ENCODE results near the gene PRKAR1B.

The PRKAR1B gene

DNA sequence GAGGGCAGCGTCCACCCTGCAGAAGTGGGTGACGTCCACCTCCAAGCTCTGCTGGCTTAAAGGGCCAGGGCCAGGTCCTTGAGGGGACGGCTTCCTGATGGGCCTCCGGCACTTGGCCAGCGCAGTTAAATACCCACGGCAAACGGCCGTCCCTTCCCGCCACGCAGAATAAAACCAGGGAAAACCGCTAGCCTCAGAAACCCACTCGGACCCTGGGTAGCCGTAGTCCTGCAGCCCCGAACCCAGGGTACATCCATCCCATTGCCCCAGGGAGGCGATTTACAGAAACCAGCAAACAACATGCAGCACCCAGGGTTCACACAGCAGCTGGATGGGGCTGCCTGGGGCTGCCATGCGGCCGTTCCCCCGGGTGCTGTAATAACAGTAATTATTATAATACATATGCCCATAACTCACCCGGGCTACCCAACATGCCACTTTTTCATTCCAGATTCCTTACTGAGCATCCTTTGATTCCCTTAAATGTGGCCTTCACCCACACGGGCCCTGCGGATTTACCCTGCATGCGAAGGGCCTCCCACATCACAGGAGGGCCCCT lies 126.0 kb downstream of the PRKAR1B start:
- H3K4me1 ChIP-seq (ENCODE audit: control insufficient read depth, insufficient read depth, low read length), result no peaks in the 10 kb centered on the region
- CTCF ChIA-PET, result no interaction called here
- POLR2A ChIA-PET, result no interaction called here
- H3K9me3 ChIP-seq (ENCODE audit: control insufficient read depth, insufficient read depth, low read depth, low read length), result no peaks in the 10 kb centered on the region
- peak; percentile 33 for TF ChIP-seq ZIC2 (tag by site-specific recombination; IDR thresholded peaks at IDR 0.05)
- no peak for TF ChIP-seq KLF9 (tag by site-specific recombination; IDR thresholded peaks at IDR 0.05; ENCODE audit: low read depth)
- TF ChIP-seq, protein P1, sequence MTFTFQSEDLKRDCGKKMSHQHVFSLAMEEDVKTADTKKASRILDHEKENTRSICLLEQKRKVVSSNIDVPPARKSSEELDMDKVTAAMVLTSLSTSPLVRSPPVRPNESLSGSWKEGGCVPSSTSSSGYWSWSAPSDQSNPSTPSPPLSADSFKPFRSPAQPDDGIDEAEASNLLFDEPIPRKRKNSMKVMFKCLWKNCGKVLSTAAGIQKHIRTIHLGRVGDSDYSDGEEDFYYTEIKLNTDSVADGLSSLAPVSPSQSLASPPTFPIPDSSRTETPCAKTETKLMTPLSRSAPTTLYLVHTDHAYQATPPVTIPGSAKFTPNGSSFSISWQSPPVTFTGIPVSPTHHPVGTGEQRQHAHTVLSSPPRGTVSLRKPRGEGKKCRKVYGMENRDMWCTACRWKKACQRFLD (tag by site-specific recombination; IDR thresholded peaks at IDR 0.05), result no peak
- no peak for TF ChIP-seq RBAK (tag by site-specific recombination; IDR thresholded peaks at IDR 0.05)
- H3K27ac ChIP-seq (ENCODE audit: extremely low read depth, low read depth, low read length), result no peak overlapping the region
- H3K4me3 ChIP-seq (ENCODE audit: low read depth, low read length), result no peak overlapping the region
- H3K36me3 ChIP-seq (ENCODE audit: control insufficient read depth in 2 of 2, insufficient read depth in 1 of 2, low read length in 2 of 2), result no peaks in the 10 kb centered on the region

DNA sequence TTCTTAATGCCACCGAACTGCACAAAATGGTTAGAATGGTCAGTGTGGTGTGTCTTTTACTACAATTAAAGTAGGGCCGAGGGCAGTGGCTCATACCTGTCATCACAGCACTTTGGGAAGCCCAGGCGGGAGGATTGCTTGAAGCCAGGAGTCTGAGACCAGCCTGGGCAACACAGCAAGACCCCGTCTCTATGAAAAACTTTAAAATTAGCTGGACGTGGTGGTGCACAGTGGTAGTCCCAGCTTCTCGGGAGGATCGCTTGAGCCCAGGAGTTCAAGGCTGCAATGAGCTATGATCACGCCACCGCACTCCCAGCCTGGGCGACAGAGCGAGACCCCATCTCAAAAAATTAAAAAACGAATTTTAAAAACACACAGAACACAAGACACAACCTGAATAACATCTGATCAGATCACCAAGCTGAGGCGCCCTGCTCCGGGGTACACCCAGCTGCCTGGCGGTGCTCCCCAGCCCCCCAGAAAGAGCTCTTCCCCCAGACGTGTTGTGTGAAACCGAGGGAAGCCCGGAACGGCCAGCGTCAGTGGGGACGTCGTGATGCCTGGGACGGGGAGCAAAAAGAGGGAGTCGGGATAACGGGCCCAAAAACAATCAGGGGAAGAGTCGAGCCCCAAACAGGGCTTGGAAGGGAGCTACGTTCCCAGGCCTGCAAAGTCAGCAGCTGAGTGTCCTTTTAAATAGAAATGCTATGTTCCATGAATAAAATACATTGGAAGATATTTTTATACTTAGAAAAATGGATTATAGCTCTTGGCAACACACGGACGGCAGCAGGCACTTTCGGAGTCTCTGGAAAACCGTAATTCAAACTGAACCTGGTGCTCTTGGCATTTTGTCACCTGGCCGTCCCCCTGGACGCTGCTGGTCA lies 126.7 kb downstream of the PRKAR1B start:
- TF ChIP-seq ZIC2 (tag by site-specific recombination; IDR thresholded peaks at IDR 0.05), result no peak
- TF ChIP-seq ZNF121 (tag by site-specific recombination; IDR thresholded peaks at IDR 0.05), result peak; percentile 62; the same call in 1 of the 2 replicates
- no peak for TF ChIP-seq KLF8 (tag by site-specific recombination; IDR thresholded peaks at IDR 0.05)
- TF ChIP-seq ZNF549 (tag by site-specific recombination; IDR thresholded peaks at IDR 0.05), result no peak
- TF ChIP-seq ZNF654 (tag by site-specific recombination; IDR thresholded peaks at IDR 0.05; ENCODE audit: low read depth), result no peak
- Histone ChIP-seq H3K4me3 (ENCODE audit: low read depth, low read length) (no peak overlapping the region), H3K4me1 (ENCODE audit: control insufficient read depth, insufficient read depth, low read length) (no peaks in the 10 kb centered on the region), H3K36me3 (ENCODE audit: control insufficient read depth in 2 of 2, insufficient read depth in 1 of 2, low read length in 2 of 2) (no peaks in the 10 kb centered on the region), H3K27ac (ENCODE audit: extremely low read depth, low read depth, low read length) (no peak overlapping the region), H3K9me3 (ENCODE audit: control insufficient read depth, insufficient read depth, low read depth, low read length) (no peaks in the 10 kb centered on the region)
- CTCF ChIA-PET, result interaction anchor here (1.2 kb wide), 1 partner anchor 279 kb away, joined by 3 read pairs; no protein-coding TSS in a partner anchor
- POLR2A ChIA-PET, result no interaction called here

DNA sequence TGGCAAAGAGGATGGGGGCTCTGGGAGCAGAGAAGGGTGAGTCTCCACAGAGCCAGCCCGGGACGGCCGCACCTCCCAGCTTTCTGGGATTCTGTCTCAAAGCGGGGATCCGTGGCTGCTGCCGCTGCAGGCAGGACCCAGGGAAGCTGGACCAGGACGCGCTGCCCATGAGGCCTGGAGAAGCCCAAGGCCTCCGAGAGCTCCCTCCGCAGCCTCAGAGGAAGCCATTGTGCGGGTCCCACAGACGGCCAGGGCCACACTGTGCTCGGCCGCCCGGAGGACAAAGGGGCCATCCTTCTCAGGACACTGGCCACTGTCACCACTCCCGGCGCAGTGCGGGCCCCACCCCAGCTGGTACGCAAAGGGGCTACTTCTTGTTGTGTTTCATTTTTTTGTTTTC lies 128.2 kb downstream of the PRKAR1B start:
- Histone ChIP-seq H3K36me3 (ENCODE audit: control insufficient read depth in 2 of 2, insufficient read depth in 1 of 2, low read length in 2 of 2) (no peaks in the 10 kb centered on the region), H3K27ac (ENCODE audit: extremely low read depth, low read depth, low read length) (no peak overlapping the region), H3K4me1 (ENCODE audit: control insufficient read depth, insufficient read depth, low read length) (no peaks in the 10 kb centered on the region), H3K4me3 (ENCODE audit: low read depth, low read length) (no peak overlapping the region), H3K9me3 (ENCODE audit: control insufficient read depth, insufficient read depth, low read depth, low read length) (no peaks in the 10 kb centered on the region)
- POLR2A ChIA-PET, result no interaction called here
- no peak for TF ChIP-seq ZNF560 (tag by site-specific recombination; IDR thresholded peaks at IDR 0.05; ENCODE audit: borderline replicate concordance)
- no peak for TF ChIP-seq ZNF621 (tag by site-specific recombination; IDR thresholded peaks at IDR 0.05)
- TF ChIP-seq ZNF626 (tag by site-specific recombination; IDR thresholded peaks at IDR 0.05), result no peak
- no peak for TF ChIP-seq ZNF416 (tag by site-specific recombination; IDR thresholded peaks at IDR 0.05)
- TF ChIP-seq, protein P2, sequence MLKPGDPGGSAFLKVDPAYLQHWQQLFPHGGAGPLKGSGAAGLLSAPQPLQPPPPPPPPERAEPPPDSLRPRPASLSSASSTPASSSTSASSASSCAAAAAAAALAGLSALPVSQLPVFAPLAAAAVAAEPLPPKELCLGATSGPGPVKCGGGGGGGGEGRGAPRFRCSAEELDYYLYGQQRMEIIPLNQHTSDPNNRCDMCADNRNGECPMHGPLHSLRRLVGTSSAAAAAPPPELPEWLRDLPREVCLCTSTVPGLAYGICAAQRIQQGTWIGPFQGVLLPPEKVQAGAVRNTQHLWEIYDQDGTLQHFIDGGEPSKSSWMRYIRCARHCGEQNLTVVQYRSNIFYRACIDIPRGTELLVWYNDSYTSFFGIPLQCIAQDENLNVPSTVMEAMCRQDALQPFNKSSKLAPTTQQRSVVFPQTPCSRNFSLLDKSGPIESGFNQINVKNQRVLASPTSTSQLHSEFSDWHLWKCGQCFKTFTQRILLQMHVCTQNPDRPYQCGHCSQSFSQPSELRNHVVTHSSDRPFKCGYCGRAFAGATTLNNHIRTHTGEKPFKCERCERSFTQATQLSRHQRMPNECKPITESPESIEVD (tag by site-specific recombination; IDR thresholded peaks at IDR 0.05), result no peak
- TF ChIP-seq MZF1 (tag by site-specific recombination; IDR thresholded peaks at IDR 0.05; ENCODE audit: borderline replicate concordance), result no peak
- TF ChIP-seq ZNF239 (tag by site-specific recombination; IDR thresholded peaks at IDR 0.05), result no peak
- no peak for TF ChIP-seq ZNF140 (tag by site-specific recombination; IDR thresholded peaks at IDR 0.05)
- TF ChIP-seq ZNF184 (tag by site-specific recombination; IDR thresholded peaks at IDR 0.05), result no peak
- no peak for TF ChIP-seq ZNF341 (tag by site-specific recombination; IDR thresholded peaks at IDR 0.05; ENCODE audit: low read depth)
- TF ChIP-seq, protein P3, sequence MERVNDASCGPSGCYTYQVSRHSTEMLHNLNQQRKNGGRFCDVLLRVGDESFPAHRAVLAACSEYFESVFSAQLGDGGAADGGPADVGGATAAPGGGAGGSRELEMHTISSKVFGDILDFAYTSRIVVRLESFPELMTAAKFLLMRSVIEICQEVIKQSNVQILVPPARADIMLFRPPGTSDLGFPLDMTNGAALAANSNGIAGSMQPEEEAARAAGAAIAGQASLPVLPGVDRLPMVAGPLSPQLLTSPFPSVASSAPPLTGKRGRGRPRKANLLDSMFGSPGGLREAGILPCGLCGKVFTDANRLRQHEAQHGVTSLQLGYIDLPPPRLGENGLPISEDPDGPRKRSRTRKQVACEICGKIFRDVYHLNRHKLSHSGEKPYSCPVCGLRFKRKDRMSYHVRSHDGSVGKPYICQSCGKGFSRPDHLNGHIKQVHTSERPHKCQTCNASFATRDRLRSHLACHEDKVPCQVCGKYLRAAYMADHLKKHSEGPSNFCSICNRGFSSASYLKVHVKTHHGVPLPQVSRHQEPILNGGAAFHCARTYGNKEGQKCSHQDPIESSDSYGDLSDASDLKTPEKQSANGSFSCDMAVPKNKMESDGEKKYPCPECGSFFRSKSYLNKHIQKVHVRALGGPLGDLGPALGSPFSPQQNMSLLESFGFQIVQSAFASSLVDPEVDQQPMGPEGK (tag by site-specific recombination; IDR thresholded peaks at IDR 0.05), result no peak
- TF ChIP-seq ZNF394 (tag by site-specific recombination; IDR thresholded peaks at IDR 0.05; ENCODE audit: borderline replicate concordance), result no peak
- no peak for TF ChIP-seq REPIN1 (tag by site-specific recombination; IDR thresholded peaks at IDR 0.05; ENCODE audit: low read depth)
- no peak for TF ChIP-seq YY1 (tag by site-specific recombination; IDR thresholded peaks at IDR 0.05)
- no peak for TF ChIP-seq ZNF16 (tag by site-specific recombination; IDR thresholded peaks at IDR 0.05; ENCODE audit: low read depth)
- TF ChIP-seq TRIM28 (IDR thresholded peaks at IDR 0.05; ENCODE audit: borderline replicate concordance, low read length), result no peak
- TF ChIP-seq KLF9 (tag by site-specific recombination; IDR thresholded peaks at IDR 0.05; ENCODE audit: low read depth), result no peak
- TF ChIP-seq ZSCAN16 (tag by site-specific recombination; IDR thresholded peaks at IDR 0.05), result no peak
- TF ChIP-seq, protein P4, sequence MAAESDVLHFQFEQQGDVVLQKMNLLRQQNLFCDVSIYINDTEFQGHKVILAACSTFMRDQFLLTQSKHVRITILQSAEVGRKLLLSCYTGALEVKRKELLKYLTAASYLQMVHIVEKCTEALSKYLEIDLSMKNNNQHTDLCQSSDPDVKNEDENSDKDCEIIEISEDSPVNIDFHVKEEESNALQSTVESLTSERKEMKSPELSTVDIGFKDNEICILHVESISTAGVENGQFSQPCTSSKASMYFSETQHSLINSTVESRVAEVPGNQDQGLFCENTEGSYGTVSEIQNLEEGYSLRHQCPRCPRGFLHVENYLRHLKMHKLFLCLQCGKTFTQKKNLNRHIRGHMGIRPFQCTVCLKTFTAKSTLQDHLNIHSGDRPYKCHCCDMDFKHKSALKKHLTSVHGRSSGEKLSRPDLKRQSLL (tag by site-specific recombination; IDR thresholded peaks at IDR 0.05), result no peak
- CTCF ChIA-PET, result no interaction called here
